HG02884 (cell line): Measurements from ENCODE around the gene PACSIN1.

ENCODE experiments used
- ATAC-seq: cut with Tn5 transposase; IDR thresholded peaks from one replicate; pipeline ENCODE4 v1.9.1; 2021; ENCODE audit warnings: mild to moderate bottlenecking, moderate library complexity; ENCODE audit not compliant: unreplicated experiment

PACSIN1 gene

GRCh38 chr6:34526992-34527728 is 61.3 kb downstream of the PACSIN1 start:
- peak; percentile 76 for ATAC-seq

GRCh38 chr6:34527751-34528670 is 62.1 kb downstream of the PACSIN1 start:
- no peak for ATAC-seq

- ATAC-seq: no peak
Measured at GRCh38 chr6:34528996-34529664, 63.3 kb downstream of the PACSIN1 start.

GRCh38 chr6:34529665-34530327 is 63.9 kb downstream of the PACSIN1 start:
- no peak for ATAC-seq

GRCh38 chr6:34530753-34531365 is 65.0 kb downstream of the PACSIN1 start:
- ATAC-seq: no peak

- ATAC-seq: no peak
Measured at GRCh38 chr6:34531580-34532201, 65.8 kb downstream of the PACSIN1 start.

- no peak for ATAC-seq
Measured at GRCh38 chr6:34532230-34532629, 66.4 kb downstream of the PACSIN1 start.

GRCh38 chr6:34534146-34534545 is 68.3 kb downstream of the PACSIN1 start:
- ATAC-seq: no peak

- no peak for ATAC-seq
Measured at GRCh38 chr6:34534656-34535055, 68.8 kb downstream of the PACSIN1 start.

GRCh38 chr6:34535199-34535598 is 69.3 kb downstream of the PACSIN1 start:
- ATAC-seq: no peak

- no peak for ATAC-seq
Measured at GRCh38 chr6:34535646-34536045, 69.8 kb downstream of the PACSIN1 start.

GRCh38 chr6:34536251-34536958 is 70.5 kb downstream of the PACSIN1 start:
- no peak for ATAC-seq

- no peak for ATAC-seq
Measured at GRCh38 chr6:34536959-34537848, 71.3 kb downstream of the PACSIN1 start.

GRCh38 chr6:34537922-34538550 is 72.2 kb downstream of the PACSIN1 start:
- no peak for ATAC-seq

GRCh38 chr6:34538581-34538980 is 72.7 kb downstream of the PACSIN1 start:
- no peak for ATAC-seq

GRCh38 chr6:34539181-34539580 is 73.3 kb downstream of the PACSIN1 start:
- no peak for ATAC-seq

- ATAC-seq: no peak
Measured at GRCh38 chr6:34540222-34540621, 74.3 kb downstream of the PACSIN1 start.

- no peak for ATAC-seq
Measured at GRCh38 chr6:34540841-34541240, 75.0 kb downstream of the PACSIN1 start.
